ENCODE results near the gene PHF2. TPM values are rescaled to one million over a fixed set of nuclear protein-coding genes. Genes with fewer than 3 reads are reported as not detected.

Gene PHF2
- total RNA-seq, 1 donor from 2014 or later: 22.4 TPM

DNA sequence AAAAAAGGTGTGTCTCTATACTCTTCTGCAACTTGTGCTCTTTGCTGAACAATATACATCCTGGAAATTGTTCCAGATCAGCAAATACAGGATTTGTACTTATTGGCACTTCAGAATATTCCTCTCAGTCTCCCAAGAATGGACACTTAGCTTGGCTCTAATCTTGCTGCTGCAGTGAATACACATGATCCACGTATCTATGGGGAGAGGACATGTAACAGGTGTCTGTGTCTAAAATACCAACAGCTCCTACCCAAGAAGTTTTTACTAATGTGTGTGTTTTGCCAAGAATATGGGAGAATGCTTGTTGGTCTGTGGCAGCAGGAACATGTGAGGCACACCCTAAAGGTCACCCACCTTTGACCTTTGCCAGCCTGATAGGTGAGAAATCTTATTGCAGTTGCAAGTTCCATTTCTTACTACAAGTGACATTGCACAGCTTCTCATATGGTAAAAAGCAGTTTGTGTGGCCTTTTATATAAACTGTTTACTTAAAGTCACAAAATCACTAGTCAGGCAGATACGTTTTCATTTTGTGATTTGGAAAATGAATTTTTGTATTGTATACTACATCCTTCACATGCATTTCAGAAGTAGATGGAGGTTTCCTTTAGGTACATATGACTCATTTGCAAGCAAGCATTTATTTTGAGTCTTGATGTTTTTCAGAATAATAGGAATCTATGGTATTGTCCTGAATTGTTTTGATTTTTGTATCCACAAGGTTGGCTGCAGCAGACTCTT, 35.8 kb downstream of the PHF2 start:
- peaks cover 19% of the 10 kb centered on the region for H3K36me3 Mint-ChIP-seq (ENCODE audit: low read depth)
- peaks cover 16% of the 10 kb centered on the region for H3K4me1 Mint-ChIP-seq
- peak overlapping the region; percentile 42 for H3K27ac Mint-ChIP-seq
- DNase-seq: no peak
- intact Hi-C loops (cut with micrococcal nuclease): no loop called here
- H3K27me3 Mint-ChIP-seq: no peaks in the 10 kb centered on the region
- no peak overlapping the region for H3K4me3 Mint-ChIP-seq
- H3K9me3 Mint-ChIP-seq: peaks cover 10% of the 10 kb centered on the region

DNA sequence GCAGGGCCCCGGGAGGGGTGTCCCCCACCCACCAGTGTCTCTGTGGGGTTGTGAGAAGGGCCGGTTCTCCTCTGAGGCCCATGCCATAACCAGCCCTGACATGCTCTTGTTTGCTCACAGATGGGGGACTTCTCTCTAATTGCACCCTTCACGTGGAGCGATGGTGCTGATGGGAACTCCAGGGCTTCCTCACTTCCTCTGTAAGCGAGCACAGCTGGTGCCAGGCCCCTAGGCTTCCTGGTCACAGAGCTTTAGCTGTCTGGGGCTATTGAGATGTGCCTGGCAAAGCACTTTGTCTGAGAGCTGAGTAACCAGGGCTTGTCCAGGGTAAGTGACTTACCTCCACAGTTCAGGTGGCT, 36.4 kb downstream of the PHF2 start:
- peak overlapping the region; percentile 42 for H3K27ac Mint-ChIP-seq
- no peaks in the 10 kb centered on the region for H3K27me3 Mint-ChIP-seq
- H3K9me3 Mint-ChIP-seq: peaks cover 7% of the 10 kb centered on the region
- H3K36me3 Mint-ChIP-seq (ENCODE audit: low read depth): peaks cover 18% of the 10 kb centered on the region
- H3K4me1 Mint-ChIP-seq: peaks cover 15% of the 10 kb centered on the region
- intact Hi-C loops (cut with micrococcal nuclease): no loop called here
- peak; percentile 55 for DNase-seq
- no peak overlapping the region for H3K4me3 Mint-ChIP-seq

DNA sequence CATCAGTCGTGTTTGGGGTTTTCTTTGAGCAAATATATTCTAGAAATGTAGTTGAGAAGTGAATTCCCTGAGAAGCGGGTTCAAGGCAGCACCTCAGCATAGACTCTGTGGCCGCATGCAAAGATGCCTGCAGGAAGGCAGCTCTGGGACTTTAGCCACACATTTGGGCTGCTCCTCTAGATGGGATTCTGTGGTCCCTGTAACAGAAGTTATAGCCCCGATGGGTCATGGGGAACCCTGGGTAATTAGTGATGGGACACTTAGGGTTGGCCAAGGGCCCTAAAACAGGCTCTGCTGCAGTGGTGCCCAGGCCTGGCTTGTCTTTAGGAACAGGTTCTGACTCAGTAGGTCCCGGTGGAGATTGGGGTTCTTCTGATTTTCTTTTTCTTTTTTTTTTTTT, 36.8 kb downstream of the PHF2 start:
- peaks cover 15% of the 10 kb centered on the region for H3K4me1 Mint-ChIP-seq
- no peak overlapping the region for H3K27ac Mint-ChIP-seq
- peaks cover 18% of the 10 kb centered on the region for H3K36me3 Mint-ChIP-seq (ENCODE audit: low read depth)
- DNase-seq: no peak
- no peak overlapping the region for H3K4me3 Mint-ChIP-seq
- H3K27me3 Mint-ChIP-seq: no peaks in the 10 kb centered on the region
- peaks cover 6% of the 10 kb centered on the region for H3K9me3 Mint-ChIP-seq
- intact Hi-C loops (cut with micrococcal nuclease): no loop called here

DNA sequence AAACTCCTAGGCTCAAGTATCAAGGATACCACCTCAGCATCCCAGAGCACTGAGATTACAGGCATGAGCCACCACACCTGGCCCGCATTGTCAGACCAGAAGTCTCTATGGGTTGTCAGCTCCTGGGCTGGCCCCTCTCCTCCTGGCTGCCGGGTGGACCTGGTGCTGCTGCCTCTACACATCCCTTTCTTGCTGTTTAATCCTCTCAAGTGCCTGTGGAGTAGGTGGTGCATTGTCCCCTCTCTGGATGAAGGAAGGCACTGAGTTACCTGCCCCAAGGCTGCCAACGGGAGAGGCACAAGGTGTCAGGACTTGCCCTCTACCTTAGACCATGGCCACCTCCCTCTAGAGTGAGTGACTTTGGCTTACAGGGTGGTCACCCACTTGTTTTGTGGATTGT, 37.4 kb downstream of the PHF2 start:
- no peak for DNase-seq
- H3K27ac Mint-ChIP-seq: no peak overlapping the region
- intact Hi-C loops (cut with micrococcal nuclease): no loop called here
- H3K4me1 Mint-ChIP-seq: peaks cover 15% of the 10 kb centered on the region
- peaks cover 6% of the 10 kb centered on the region for H3K9me3 Mint-ChIP-seq
- no peak overlapping the region for H3K4me3 Mint-ChIP-seq
- H3K36me3 Mint-ChIP-seq (ENCODE audit: low read depth): peaks cover 18% of the 10 kb centered on the region
- H3K27me3 Mint-ChIP-seq: no peaks in the 10 kb centered on the region

DNA sequence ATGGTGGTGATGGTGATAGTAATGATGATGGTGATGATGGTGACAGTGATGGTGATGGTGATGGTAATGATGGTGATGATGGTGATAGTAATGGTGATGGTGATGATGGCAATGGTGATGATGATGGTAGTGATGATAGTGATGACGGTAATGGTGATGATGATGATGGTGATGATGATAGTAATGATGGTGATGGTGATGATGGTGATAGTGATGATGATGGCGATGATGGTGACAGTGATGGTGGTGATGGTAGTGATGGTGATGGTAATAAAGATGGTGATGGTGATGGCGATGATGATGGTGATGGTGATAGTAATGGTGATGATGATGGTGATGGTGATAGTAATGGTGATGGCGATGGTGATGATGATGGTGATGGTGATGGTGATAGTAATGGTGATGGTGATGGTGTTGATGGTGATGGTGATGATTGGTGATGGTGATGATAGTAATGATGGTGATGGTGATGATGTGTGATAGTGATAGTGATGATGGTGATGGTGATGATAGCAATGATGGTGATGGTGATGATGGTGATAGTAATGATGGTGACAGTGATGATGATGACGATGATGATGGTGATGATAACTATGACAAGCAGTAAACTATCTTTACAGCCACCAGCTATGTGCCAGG, 38.6 kb downstream of the PHF2 start:
- H3K4me1 Mint-ChIP-seq: peaks cover 15% of the 10 kb centered on the region
- no peak for DNase-seq
- intact Hi-C loops (cut with micrococcal nuclease): no loop called here
- peaks cover 4% of the 10 kb centered on the region for H3K9me3 Mint-ChIP-seq
- peaks cover 10% of the 10 kb centered on the region for H3K36me3 Mint-ChIP-seq (ENCODE audit: low read depth)
- H3K4me3 Mint-ChIP-seq: no peak overlapping the region
- H3K27me3 Mint-ChIP-seq: no peaks in the 10 kb centered on the region
- H3K27ac Mint-ChIP-seq: no peak overlapping the region

DNA sequence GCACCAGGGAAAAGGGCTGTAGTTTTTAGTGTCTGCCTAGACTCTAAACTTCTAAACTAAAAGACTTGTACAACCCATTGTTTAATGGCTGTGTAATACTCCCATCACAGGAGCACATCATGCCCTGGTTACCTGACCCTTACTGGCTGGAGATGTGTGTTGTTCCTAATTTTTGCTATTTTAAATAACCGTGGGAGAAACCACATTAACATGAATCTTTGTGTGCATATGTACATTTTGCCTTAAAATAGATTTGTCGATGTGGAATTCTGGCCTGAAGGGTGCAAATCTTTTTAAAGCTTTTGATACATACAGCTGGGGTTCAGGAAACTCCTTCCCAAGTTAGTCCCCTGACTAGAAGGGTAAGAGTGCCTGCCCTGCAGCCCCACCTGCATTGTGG, 39.7 kb downstream of the PHF2 start:
- Mint-ChIP-seq H3K4me3 (no peak overlapping the region), H3K9me3 (no peaks in the 10 kb centered on the region), H3K4me1 (peaks cover 15% of the 10 kb centered on the region), H3K36me3 (ENCODE audit: low read depth) (peaks cover 4% of the 10 kb centered on the region), H3K27me3 (no peaks in the 10 kb centered on the region), H3K27ac (no peak overlapping the region)
- intact Hi-C loops (cut with micrococcal nuclease): no loop called here
- DNase-seq: no peak

DNA sequence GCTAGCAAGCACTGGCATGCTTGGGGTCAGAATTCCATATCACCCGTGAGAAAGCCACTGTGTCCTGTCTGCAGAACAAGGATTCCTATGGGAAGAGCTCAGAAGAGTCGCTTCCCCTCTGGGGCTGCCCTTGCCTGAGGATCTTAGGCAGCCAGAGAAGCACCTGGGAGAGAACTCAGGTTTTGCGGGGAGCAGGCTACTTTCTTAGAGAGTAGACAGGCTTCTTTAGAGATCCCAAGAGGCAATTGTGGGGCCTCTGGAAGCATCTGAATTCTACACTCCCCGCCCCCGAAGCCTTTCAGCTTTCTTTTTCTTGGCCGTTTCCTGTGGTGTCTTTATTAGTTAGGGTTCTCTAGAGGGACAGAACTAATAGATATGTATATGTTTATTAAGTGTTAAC, 40.9 kb downstream of the PHF2 start:
- Mint-ChIP-seq H3K4me1 (peaks cover 9% of the 10 kb centered on the region), H3K36me3 (ENCODE audit: low read depth) (no peaks in the 10 kb centered on the region), H3K9me3 (no peaks in the 10 kb centered on the region), H3K27me3 (no peaks in the 10 kb centered on the region), H3K27ac (no peak overlapping the region), H3K4me3 (no peak overlapping the region)
- no peak for DNase-seq
- intact Hi-C loops (cut with micrococcal nuclease): no loop called here

DNA sequence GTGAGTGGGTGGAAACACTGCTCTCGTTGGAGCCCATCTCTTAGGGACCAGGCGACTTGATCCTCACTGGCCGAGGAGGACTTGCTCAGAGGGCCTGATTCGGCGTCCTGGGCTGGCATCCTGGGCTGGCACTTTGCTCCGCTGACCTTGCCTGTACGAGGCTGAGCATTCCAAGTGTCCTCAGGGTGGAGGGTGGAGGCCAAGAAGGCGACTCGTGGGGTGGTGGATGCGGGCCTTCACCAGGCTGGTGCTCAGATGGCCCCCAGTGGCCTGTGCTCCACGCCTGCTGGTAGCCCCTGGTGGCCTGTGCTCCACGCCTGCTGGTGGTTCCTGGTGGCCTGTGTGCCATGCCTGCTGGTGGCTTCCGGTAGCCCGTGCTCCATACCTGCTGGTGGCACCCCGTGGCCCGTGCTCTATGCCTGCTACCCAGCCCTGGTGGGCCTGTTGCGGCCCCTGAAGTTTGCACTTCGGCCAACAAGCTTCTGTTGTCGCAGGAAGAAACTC, 42.9 kb downstream of the PHF2 start:
- H3K9me3 Mint-ChIP-seq: no peaks in the 10 kb centered on the region
- intact Hi-C loops (cut with micrococcal nuclease): no loop called here
- no peak for DNase-seq
- peaks cover 3% of the 10 kb centered on the region for H3K4me1 Mint-ChIP-seq
- no peaks in the 10 kb centered on the region for H3K27me3 Mint-ChIP-seq
- H3K36me3 Mint-ChIP-seq (ENCODE audit: low read depth): no peaks in the 10 kb centered on the region
- no peak overlapping the region for H3K4me3 Mint-ChIP-seq
- no peak overlapping the region for H3K27ac Mint-ChIP-seq

DNA sequence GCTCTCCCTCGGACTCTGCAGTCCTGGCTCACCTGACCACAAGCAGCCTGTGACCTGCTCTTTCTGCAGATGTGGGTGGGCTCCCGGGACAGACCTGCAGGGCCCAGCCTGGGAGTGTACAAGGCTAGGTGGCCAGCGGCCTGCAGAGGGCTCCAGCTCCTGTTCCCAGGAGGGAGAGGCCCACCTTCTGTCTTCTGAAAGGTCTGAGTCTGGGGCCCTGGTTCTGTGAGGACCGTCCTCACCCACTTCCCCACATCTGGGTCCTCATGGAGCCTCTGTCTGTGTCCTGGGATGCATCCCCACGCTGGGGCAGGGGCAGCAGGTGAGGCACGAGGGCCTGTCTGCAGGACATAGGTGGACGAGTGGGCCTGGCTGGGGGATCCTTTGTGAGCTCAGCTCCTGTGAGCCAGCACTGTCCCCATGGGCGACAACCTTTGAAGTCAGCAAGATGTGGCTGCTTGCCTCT, 43.7 kb downstream of the PHF2 start:
- H3K4me3 Mint-ChIP-seq: no peak overlapping the region
- no peak overlapping the region for H3K27ac Mint-ChIP-seq
- intact Hi-C loops (cut with micrococcal nuclease): no loop called here
- H3K36me3 Mint-ChIP-seq (ENCODE audit: low read depth): no peaks in the 10 kb centered on the region
- DNase-seq: no peak
- peaks cover 3% of the 10 kb centered on the region for H3K4me1 Mint-ChIP-seq
- H3K27me3 Mint-ChIP-seq: no peaks in the 10 kb centered on the region
- no peaks in the 10 kb centered on the region for H3K9me3 Mint-ChIP-seq

DNA sequence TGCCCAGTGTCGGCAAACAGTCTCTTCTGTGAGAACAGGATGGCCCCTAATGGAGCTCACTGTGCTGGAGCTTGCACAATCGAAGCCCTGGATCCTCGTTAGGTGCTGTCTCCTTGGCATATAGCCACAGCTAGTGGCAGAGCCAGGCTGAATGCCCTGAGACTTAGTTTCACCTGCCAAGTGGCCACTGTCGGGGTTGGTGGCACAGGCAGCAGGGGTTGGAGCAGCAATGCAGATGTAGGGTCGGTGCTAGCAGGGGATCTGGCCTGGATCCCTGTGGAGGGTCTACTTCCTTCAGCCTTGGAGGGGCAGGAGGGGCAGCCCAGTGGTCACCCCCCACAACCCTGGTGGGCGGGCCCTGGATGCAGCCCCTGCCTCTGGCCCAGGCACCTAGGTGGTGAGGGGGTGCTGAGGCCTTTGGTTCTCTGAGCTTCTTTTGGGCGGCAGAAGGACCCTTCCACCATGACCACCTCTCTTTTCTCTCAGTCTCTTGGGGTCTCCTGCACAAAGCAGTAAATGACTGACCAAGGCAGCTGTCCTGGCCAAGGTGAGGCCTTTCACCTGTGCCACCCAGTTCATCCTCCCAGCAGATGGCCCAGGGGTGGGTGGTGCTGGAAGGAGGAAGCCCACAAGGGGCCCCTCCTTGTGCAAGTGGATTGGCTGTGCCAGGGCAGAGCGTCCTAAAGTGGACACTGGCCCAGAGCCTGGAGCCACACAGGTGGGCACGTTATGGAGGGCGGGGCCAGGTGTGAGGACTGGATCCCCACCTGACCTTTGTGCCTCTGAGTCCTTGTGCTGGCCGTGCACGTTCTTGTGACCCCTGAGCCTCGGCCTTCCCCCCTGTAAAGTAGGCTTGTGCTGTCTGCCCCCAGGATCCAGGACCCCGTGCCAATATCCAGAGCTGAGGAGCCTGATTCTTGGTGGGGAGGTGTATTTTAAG, 44.8 kb downstream of the PHF2 start:
- H3K9me3 Mint-ChIP-seq: peaks cover under 1% of the 10 kb centered on the region
- no peaks in the 10 kb centered on the region for H3K36me3 Mint-ChIP-seq (ENCODE audit: low read depth)
- H3K4me1 Mint-ChIP-seq: peaks cover 3% of the 10 kb centered on the region
- no peaks in the 10 kb centered on the region for H3K27me3 Mint-ChIP-seq
- no peak for DNase-seq
- intact Hi-C loops (cut with micrococcal nuclease): no loop called here
- no peak overlapping the region for H3K4me3 Mint-ChIP-seq
- H3K27ac Mint-ChIP-seq: no peak overlapping the region

DNA sequence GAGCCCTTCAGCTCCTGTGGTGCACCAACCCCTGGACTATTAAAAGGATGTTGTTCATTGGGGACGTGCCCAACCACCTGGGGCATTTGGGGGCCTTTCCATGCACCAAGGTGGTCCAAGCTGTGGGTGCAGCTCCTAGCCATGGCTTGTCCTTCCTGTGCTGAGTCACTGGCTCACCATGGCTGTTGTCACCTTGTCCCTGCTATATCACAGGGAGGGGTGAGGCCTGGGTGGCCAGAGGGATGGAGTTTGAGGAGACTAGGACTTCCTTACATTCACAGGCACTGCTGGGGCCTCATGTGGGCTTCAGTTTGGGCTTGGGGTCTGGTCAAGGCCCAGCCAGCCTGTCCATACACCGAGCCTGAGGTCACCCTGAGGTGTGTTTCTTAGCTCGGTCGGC, 45.5 kb downstream of the PHF2 start:
- DNase-seq: no peak
- no peaks in the 10 kb centered on the region for H3K27me3 Mint-ChIP-seq
- peaks cover 3% of the 10 kb centered on the region for H3K4me1 Mint-ChIP-seq
- peaks cover 4% of the 10 kb centered on the region for H3K9me3 Mint-ChIP-seq
- intact Hi-C loops (cut with micrococcal nuclease): no loop called here
- H3K4me3 Mint-ChIP-seq: no peak overlapping the region
- H3K27ac Mint-ChIP-seq: no peak overlapping the region
- H3K36me3 Mint-ChIP-seq (ENCODE audit: low read depth): no peaks in the 10 kb centered on the region

DNA sequence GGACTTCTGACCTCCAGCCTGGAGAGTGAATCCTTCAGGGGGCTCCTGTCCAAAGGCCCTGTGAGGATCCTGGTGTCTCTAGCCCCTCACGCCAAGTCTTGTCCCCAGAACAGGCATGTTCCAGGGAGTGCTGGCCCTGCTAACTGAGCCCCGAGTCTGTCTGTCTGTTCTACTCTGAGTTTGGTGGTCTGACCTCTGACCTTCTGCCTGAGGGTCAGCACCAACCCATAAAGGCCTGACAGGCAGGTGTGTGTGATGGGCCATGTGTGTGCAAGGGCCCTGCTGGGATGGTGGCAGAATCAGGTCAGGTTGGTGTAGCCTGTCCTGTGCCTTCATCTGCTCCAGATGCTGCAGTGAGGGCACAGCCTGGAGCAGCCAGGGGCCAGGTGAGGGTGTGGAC, 46.3 kb downstream of the PHF2 start:
- Mint-ChIP-seq H3K4me3 (no peak overlapping the region), H3K27me3 (no peaks in the 10 kb centered on the region), H3K27ac (no peak overlapping the region), H3K4me1 (peaks cover 3% of the 10 kb centered on the region), H3K36me3 (ENCODE audit: low read depth) (peaks cover 2% of the 10 kb centered on the region), H3K9me3 (peaks cover 8% of the 10 kb centered on the region)
- DNase-seq: no peak
- intact Hi-C loops (cut with micrococcal nuclease): no loop called here

DNA sequence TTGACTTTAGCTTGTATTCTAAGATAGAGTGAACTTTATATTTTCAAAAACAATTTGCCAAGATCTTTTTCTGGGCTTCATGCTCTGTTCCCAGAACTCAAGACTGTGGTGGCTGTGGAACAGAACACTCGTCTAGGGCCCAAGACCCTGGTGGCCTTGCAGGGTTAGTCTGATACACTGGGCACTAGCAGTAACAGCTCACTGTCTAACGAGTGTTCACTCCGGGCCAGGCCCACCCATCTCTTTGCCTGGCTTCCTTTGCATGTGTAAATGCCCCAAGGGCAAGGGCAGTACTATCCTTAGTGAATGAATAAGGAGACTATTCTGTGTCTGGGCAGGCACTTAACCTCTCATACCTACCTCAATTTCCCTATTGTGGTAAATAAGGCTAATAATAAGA, 47.4 kb downstream of the PHF2 start:
- Mint-ChIP-seq H3K27me3 (no peaks in the 10 kb centered on the region), H3K4me1 (peaks cover 3% of the 10 kb centered on the region), H3K4me3 (no peak overlapping the region), H3K27ac (no peak overlapping the region), H3K36me3 (ENCODE audit: low read depth) (peaks cover 9% of the 10 kb centered on the region), H3K9me3 (peaks cover 11% of the 10 kb centered on the region)
- no peak for DNase-seq
- intact Hi-C loops (cut with micrococcal nuclease): no loop called here

DNA sequence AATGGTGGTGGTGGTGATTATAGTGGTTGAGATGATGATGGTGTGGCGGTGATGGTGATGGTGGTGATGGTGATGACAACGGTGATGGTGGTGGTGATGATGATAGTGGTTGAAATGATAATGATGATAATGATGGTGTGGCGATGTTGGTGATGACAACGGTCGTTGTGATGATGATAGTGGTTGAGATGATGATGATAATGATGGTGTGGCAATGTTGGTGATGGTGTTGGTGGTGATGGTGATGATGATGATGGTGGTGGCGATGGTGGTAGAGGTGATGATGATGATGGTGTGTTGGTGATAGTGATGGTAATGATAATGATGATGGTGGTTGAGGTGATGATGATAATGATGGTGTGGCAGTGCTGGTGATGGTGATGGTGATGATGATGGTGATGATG, 48.0 kb downstream of the PHF2 start:
- H3K4me3 Mint-ChIP-seq: no peak overlapping the region
- intact Hi-C loops (cut with micrococcal nuclease): no loop called here
- H3K27ac Mint-ChIP-seq: no peak overlapping the region
- H3K4me1 Mint-ChIP-seq: peaks cover 3% of the 10 kb centered on the region
- H3K36me3 Mint-ChIP-seq (ENCODE audit: low read depth): peaks cover 9% of the 10 kb centered on the region
- H3K27me3 Mint-ChIP-seq: no peaks in the 10 kb centered on the region
- DNase-seq: no peak
- H3K9me3 Mint-ChIP-seq: peaks cover 11% of the 10 kb centered on the region
